Measurements from ENCODE around the gene AFAP1L2. TPM values are rescaled to one million over a fixed set of nuclear protein-coding genes. Genes with fewer than 3 reads are reported as not detected.

The AFAP1L2 gene, protein sequence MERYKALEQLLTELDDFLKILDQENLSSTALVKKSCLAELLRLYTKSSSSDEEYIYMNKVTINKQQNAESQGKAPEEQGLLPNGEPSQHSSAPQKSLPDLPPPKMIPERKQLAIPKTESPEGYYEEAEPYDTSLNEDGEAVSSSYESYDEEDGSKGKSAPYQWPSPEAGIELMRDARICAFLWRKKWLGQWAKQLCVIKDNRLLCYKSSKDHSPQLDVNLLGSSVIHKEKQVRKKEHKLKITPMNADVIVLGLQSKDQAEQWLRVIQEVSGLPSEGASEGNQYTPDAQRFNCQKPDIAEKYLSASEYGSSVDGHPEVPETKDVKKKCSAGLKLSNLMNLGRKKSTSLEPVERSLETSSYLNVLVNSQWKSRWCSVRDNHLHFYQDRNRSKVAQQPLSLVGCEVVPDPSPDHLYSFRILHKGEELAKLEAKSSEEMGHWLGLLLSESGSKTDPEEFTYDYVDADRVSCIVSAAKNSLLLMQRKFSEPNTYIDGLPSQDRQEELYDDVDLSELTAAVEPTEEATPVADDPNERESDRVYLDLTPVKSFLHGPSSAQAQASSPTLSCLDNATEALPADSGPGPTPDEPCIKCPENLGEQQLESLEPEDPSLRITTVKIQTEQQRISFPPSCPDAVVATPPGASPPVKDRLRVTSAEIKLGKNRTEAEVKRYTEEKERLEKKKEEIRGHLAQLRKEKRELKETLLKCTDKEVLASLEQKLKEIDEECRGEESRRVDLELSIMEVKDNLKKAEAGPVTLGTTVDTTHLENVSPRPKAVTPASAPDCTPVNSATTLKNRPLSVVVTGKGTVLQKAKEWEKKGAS
- 8.1 TPM for total RNA-seq

DNA sequence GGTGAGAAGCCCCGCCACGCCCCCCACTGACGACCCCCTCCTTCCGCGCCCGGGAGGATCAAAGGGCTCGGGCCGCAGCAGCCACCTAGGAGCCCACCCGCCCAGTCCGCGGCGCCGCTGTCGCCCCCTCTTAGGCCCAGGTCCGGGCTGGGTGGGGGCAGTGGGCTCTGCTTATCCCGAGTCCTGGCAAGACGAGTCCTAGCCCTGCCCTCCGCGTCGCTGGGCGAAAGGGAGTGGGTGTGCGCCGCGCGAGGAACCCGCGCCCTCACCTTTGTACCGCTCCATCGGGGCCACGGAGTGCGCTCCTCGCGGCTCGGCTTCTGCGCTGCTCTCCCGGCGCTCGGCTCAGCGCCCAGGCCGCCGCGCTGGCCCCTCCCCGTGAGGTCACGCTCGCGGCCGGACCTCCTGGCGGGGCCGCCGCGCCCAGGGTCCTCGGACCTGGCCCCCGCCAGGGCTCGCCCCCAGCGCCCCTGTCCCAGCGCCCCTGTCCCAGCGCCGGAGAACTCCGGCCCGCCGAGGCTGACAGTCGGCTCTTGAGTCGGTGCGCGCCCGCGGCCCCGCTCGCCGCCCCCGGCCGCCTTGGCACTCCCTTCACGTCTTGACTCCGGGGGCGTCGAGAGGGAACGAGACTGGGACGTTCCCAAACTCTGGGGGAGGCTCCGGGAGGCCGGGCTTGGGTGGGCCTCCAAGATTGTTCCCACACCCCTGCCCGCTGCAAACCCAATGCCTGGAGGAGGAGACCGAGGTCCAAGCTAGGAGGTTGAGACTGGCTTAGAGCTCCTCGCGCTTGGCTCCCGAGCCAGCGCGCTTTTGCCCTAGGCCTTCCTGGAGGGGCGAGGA, at the start of gene AFAP1L2:
AFAP1L2 (minus strand) TSS at position 332 of the 840 bp plus-strand sequence; CDS start at position 285, 47 bp downstream.
- no peak for DNase-seq

DNA sequence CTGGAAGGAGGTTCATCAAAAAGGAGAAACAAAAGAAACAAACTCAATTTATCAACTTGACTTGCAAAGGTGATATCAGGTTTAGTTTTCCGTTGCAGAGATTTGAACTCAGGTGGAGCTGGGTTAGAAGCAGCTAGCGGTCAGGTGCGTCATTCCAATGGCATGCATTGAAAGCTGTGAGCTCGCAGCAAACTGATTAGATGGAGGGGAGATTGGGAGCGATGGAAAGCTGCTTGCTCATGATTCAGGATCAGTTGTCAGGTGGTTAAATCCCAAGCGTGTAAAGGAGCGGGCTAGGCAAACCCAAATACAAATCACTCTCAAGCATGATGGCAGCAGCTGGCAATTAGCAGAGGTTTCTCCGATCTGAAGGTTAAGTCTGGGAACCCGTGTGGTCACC, 49.3 kb upstream of the AFAP1L2 start:
- no peak for DNase-seq

DNA sequence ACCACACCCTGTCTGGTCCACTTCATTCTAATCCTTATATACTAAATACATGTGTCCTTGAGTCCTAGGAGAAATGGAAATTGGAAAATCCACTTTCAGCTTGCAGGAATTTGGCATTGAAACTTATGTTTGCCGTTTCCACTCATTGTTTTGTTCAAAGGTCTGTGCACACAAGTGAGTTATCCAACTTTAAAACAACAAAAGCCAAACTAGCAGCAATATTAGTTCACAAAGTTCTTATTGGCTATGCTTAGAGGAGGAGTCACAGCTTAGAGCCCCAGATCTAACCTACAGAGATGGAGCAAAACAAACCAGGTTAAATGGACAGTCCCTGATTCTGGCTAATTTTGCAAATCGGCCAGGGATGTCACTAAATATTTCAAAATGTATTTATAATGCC, 44.6 kb upstream of the AFAP1L2 start:
- DNase-seq, result no peak

DNA sequence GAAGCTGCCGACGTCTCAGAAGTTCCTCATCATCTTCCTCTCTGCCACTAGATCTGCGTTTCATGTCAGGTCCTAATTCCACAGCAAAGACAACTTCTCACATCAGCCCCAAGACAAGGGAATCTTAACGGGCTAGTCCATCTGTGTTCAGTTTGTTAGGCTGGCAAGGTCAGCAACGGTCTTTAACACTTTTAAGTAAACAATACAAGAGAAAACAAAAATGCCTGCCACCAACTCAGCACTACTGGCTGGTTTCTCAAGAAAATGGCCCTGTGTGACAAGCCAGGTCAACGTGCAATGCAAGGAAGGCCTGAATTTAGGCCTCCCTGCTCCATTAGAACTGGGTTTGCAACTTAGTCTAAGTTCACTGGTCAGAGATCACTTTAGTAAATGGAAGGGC, 41.0 kb upstream of the AFAP1L2 start:
- no peak for DNase-seq

DNA sequence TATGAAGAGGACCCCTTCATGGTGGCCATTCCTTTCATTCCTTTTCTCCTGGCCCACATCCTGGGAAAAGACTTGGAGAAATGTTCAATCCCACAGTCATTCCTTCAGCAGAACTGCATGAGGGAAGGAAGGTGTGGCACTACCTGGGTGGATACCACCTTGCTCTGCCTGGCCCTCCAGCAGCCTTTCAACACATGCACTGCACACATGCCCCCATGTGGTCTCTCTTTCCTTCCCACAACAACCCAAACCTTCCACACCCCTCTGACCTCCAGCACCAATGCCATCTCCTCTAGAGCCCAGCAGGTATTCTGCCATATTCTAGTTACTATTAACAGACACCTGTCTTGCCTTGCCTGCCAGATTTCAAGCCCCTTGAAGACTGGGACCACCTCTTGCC, 40.5 kb upstream of the AFAP1L2 start:
- DNase-seq, result no peak

DNA sequence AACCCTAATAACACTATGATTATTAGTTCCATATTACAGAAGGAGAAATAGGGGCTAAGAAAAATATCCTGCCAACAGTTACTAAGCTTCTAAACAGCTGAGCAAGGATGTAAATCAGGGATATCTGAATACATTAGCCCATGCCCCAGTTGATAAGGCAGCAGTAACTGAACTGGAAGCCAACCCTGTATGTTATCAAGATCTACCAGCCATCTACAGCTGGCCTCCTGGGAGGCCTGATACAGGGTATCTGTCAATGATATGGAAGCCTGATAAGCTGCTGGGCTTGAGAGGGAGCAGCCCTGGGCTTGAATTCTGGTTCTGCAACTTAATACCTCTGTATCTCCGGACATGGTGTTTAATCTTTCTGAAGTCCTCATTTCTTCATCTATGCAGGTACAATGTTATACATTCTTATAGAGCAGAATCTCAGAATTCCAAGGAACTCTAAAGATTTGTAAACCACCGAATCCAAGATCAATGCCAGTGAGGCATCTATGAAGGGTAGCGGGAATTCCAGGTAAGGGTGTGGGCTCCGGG, 37.9 kb upstream of the AFAP1L2 start:
- no peak for DNase-seq

DNA sequence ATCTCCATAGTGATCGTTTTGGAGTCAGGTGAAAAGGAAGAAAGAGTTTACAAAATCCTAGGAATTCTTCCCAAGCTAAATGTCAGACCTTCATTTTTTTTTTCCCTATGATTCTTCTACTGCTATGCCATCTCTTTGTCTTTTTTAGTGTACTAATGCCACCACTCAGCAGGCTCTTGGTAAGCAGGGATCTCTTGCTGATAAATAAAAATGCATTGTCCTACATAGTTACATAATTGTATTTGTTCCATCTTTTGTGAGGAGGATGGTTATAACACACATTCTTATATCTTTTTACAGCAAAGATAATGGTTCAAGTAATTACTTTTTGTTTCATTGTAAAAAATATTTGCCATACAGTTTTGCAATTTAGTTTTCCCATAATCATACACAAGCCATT, 36.8 kb upstream of the AFAP1L2 start:
- no peak for DNase-seq

DNA sequence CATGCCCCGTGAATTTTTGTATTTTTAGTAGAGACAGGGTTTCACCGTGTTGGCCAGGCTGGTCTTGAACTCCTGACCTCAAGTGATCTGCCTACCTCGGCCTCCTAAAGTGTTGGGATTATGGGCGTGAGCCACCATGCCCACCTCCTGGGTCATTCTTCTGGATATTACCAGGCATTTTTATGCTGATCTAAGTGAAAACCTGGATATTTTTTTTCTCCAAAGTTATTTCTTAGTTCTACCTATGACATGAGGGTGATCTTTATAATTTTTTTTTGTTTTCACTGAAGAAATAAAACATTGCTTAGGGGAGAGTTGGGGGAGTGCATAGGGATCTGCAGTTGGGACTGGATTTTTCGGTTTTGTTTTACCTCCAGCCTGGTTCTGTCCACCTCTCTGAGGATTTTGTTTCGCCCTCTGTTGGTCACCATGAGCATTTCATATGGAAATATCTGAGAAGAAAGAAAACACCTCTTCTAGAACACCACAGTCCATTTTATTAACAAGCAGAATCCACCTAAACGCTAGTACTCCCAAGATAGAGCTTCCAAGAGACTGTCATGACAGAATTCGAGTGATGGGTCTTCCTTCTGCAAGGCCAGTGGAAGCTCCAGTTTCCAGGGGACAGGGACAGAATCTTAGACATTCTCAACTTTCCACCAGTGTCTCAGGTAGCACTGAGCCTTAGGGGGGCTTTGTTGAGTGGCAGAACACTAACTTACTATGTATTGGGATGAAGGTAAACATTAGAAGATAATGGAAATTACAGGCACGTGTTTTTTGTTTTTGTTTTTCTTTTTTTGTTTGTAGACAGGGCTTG, 33.4 kb upstream of the AFAP1L2 start:
- DNase-seq, result no peak

DNA sequence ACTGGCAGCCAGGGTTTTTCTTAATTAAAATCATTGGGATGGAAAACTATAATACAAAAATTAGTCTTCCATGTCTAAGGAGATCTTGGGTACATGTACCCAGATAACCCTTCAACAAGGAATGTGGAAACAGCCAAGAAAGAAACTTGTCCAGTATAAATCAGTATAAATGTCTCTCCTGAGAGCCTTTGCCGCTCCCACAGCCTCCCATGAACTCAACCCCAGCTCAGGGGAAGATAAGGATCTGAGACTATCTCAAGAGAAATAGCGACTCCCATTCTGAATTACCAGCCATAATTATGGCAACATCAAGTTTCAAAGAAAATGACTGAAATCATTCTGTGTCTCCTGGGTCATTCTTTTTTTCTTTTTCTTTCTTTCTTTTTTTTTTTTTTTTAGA, 32.6 kb upstream of the AFAP1L2 start:
- DNase-seq, result no peak

DNA sequence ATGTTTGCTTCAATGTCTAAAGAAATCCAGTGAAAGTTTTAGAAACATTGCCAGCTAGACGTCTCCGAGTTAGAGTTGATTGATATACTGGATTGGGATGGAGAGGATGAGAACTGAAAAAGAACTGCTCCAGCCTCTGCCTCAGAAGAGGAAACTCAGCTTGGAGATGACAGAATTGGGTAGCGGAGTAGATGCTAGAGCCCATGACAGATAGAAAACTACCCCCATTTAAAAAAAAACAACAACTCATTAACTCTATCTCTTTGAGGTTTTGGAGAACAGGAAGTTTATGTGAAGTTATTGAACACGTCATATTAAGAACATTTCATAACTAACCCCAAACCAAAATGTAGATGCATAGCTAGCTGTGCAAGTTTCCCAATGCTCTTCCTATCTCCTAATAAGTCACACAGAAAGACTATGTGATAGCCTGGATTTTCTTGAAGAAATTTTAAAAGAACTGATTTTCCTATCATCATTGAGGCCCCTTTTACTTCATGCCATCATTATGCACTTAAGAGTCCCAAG, 28.3 kb upstream of the AFAP1L2 start:
- no peak for DNase-seq

DNA sequence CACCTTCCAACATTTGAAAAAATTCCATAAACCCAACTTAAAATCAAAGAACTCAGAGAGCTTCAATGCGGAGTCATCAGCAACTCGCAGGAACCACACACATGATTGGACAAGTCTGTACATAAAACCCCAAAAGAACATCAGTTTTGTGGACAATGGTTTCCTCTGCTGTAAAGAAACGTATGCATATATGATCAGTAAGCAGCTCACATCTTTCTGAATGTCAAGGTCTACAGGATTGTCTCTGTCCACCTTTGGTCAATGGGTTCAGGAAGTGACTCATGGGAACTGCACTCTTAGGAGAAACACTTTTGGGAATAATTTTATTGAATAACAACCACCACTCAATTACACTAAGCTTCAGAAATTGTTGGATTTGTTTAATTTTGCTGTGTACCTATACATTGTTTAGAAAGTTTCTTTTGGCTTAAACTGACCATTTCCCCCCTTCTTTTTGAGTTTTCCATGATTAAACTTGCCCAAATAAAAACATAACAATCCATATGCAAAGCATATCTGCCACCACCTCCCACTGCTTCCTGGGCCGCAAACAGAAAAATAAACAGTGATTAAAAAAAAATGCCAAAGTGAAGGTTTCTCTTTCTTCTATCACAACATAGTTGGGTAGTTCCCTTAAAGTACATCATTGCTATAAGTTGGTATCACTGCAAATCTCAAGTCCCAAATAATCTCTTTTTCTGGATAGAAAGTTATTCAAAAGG, 27.3 kb upstream of the AFAP1L2 start:
- DNase-seq, result no peak

DNA sequence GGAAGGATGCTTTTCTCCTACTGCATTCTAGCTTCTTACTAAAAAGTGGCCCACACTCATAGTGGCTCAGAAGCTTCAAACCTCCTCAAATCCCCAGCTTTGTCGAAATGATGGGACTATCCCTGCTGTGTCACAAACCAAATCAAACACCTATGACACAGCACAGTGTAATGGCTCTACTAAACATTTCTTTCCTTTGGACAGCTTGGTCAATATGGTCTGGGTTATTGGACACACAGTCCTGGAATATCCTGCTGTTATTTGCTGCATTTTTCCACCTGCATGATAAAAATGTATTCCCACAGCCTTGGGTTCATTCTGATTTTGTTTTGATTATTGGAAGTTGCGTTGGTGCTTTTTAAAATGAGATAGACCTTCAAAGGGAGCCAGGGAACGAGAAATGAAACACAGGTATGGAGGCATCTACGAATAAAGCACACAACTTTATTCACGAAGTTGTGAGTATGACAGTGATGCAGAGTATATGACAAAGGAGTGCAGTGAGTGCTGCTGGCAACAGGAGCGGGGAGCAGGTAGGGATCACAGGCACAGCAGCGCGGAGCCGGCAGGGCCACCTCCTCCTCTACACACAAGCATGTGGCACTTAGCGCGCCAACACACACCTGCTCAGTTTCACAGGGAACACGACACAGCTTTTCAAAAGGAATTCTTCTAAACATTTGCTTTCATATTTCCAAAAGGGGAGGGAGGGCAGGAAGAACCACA, 26.5 kb upstream of the AFAP1L2 start:
- DNase-seq, result no peak

DNA sequence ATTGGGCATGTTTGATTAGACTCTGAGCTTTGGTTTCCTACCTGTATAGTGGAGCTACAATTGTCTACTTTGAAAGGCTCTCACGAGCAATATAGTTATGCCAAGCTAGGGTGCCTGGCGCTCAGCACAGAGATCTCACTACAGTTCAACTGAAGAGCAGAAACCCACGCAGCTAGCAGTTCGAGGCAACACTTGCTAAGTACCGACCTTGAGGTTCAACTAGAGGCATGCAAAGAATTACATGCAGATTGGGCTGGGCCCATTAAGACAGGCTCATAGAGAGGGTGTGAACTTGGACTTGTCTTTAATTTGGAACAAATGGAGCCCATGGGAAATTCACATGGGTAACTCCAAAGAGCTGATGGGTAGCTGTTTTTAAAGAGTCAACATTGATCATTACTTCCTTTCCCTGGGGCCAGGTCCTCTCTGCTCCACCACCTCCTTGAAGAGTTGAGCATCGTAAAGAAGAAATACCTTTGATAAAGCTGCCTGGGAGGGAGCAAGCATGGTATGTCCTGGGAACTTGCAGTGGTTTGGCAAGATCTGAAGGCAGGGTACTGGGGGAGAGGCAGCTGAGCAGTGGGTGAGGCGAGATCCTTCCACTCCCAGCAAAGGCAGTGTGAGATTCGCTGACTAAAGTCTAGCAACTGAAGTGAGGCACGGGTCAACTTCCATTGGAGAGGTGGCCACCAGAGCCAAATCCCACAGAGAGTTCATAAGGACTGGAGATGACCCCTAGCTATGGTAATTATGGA, 25.5 kb upstream of the AFAP1L2 start:
- DNase-seq, result no peak

DNA sequence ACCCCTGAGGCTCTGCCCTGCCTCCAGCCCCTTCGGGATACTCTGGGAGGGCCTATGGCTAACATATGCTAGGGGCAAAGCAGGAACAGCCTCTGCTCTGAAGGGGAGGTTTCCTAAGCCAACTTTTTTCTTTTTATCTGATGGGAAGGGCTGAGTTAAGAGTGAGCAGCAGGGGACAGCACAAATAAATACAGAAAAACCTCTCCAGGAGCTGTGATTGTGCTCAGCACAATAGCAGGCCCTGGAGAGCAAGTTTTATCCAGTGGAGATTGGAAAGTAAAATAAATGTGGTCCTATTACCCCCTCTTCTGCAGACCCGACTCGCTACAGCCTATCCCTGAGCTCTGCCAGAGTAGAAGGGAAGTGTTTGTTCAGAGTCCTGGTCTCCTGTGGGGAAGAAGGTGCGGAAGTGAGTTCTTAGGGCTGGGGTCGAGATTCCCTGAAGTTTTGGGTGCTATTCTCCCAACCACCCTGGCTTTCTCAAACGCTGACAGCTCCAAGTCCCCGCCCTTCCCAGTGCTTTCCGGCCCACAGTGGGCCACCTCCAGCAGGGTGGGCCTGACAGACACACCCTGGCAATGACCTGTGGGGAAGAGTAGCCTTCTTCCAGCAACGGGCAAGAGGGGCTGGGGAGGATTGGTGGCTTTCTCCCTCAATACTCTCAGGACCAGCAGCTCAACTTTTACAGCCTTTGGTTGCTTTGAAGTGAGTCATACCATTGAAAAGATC, 23.0 kb upstream of the AFAP1L2 start:
- no peak for DNase-seq

DNA sequence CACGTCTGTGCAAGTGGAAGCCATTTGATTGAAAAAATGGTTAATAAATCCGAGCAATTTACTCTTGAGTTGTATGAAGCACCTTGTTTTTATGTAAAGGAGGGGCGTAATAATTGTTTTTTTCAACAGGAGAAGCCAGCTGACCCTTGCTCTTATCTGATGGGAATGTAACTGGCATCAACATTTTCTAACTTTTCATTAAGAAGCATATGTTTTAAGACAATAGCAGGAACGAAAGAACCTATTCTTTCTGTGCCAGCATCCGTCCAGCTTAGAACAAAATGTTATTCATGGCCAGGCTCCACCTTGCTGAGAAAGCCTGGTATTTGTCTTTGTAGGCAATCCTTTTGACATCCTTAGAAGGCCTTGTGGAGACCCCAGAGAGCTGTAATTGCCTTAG, 22.2 kb upstream of the AFAP1L2 start:
- no peak for DNase-seq

DNA sequence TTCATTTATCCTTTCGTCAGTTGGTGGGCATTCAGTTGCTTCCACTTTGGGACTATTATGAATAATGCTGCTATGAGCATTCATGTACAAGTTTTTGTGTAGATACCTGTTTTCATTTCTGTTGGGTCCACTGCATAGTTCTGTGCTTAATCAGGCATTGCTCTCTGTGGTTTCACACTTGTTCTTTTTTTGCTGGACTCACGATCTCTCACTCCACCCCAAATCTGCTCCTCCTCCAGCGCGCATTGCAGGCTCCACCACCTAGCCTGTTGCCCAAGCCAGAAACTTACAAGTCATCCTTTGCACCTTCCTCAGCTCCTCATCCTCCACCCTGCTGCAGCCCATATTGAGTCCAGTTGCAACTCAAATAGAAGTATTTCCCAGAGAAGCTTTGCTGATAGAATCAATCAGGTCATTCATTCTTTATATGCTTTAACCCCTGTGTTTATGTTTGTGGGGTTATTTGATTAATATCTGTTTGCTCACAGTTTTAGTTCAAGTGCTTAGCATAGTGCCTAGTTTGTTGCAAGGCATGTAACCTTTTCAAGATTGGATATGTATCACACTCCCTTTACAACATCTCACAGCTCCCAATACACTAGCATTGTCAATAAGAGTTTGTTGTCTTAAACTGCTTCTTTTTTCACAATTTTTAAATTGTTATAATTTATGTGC, 16.6 kb upstream of the AFAP1L2 start:
- no peak for DNase-seq

DNA sequence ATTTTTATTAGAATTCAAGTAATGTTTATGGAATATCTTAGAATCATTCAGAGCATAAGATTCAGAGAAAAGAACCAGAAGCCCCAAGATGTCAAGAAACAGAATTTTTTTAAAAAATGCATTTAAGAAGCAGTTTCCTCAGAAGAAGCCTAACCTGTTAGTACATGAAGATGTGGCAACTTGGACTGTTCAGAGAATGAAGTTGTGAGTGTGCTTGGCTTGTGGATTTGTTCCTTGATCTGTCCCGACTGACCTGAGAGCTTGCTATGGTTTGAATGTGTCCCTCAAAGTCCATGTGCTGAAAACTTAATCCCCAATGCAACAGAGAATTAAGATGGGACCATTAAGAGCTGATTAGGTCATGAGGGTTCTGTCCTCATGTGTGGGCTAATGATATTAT, 13.8 kb upstream of the AFAP1L2 start:
- DNase-seq, result no peak
